ENCODE data around the gene TOMM40.

TOMM40 gene

DNA sequence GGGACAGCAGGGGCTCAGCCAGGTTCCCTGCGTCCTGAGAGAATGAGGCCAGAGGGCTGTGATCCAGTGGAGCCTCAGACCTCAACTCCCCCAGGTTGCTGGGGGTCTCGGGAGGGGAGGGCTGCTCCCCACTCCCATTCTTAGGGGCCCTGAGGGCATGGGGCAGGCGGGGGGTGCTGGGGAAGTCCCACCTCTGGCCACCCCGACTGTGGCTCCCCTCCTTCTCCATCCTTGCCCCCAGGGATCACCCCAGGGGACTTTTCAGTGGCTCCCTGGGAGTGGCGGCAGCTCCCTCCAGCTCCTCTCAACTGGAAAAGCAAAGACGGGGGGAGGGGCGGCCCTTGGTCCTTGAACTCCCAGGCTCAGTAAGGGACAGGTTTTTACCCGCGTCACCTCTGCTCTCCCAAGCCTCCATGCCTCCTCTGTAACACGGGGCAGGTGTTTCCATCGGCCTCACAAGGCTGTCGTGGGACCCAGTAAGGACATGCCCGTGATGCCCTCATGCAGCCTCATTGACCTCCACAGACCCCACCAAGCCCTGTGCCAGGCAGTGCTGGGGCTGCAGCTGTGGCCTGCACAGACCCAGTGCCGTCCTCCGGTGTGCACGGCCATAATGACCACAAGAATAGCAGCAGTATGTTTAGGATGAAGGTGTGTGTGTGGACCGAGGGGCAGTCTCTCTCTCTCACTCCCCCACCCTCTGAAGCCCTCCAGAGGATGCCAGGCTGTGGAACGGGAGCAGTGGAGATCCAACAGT is 11.6 kb upstream of the TOMM40 start:
- no peak for TF ChIP-seq FOXP2 (optimal IDR thresholded peaks at IDR 0.05; ENCODE audit: borderline replicate concordance, extremely low read depth, extremely low read length, insufficient read depth)
- TF ChIP-seq TAF1 (IDR thresholded peaks at IDR 0.05; ENCODE audit: borderline replicate concordance, insufficient read depth, low read length): no peak
- no peak for TF ChIP-seq SIN3A (IDR thresholded peaks at IDR 0.05; ENCODE audit: borderline replicate concordance, insufficient read depth, low read length)

GRCh38 chr19:44882063-44882462 is 9.0 kb upstream of the TOMM40 start:
- no peak for TF ChIP-seq POLR2AphosphoS5 (IDR thresholded peaks at IDR 0.05; ENCODE audit: low read depth, low read length)
- TF ChIP-seq, protein P1, sequence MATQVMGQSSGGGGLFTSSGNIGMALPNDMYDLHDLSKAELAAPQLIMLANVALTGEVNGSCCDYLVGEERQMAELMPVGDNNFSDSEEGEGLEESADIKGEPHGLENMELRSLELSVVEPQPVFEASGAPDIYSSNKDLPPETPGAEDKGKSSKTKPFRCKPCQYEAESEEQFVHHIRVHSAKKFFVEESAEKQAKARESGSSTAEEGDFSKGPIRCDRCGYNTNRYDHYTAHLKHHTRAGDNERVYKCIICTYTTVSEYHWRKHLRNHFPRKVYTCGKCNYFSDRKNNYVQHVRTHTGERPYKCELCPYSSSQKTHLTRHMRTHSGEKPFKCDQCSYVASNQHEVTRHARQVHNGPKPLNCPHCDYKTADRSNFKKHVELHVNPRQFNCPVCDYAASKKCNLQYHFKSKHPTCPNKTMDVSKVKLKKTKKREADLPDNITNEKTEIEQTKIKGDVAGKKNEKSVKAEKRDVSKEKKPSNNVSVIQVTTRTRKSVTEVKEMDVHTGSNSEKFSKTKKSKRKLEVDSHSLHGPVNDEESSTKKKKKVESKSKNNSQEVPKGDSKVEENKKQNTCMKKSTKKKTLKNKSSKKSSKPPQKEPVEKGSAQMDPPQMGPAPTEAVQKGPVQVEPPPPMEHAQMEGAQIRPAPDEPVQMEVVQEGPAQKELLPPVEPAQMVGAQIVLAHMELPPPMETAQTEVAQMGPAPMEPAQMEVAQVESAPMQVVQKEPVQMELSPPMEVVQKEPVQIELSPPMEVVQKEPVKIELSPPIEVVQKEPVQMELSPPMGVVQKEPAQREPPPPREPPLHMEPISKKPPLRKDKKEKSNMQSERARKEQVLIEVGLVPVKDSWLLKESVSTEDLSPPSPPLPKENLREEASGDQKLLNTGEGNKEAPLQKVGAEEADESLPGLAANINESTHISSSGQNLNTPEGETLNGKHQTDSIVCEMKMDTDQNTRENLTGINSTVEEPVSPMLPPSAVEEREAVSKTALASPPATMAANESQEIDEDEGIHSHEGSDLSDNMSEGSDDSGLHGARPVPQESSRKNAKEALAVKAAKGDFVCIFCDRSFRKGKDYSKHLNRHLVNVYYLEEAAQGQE (IDR thresholded peaks at IDR 0.05; ENCODE audit: insufficient read depth in 1 of 2, low read depth in 2 of 2, low read length in 2 of 2): no peak
- no peak for TF ChIP-seq TAF1 (IDR thresholded peaks at IDR 0.05; ENCODE audit: borderline replicate concordance, insufficient read depth, low read length)
- no peak for TF ChIP-seq FOXP2 (optimal IDR thresholded peaks at IDR 0.05; ENCODE audit: borderline replicate concordance, extremely low read depth, extremely low read length, insufficient read depth)
- TF ChIP-seq SIN3A (IDR thresholded peaks at IDR 0.05; ENCODE audit: borderline replicate concordance, insufficient read depth, low read length): no peak

- TF ChIP-seq SIN3A (IDR thresholded peaks at IDR 0.05; ENCODE audit: borderline replicate concordance, insufficient read depth, low read length): no peak
- no peak for TF ChIP-seq FOXP2 (optimal IDR thresholded peaks at IDR 0.05; ENCODE audit: borderline replicate concordance, extremely low read depth, extremely low read length, insufficient read depth)
- no peak for TF ChIP-seq POLR2AphosphoS5 (IDR thresholded peaks at IDR 0.05; ENCODE audit: low read depth, low read length)
- TF ChIP-seq, protein P1 (IDR thresholded peaks at IDR 0.05; ENCODE audit: insufficient read depth in 1 of 2, low read depth in 2 of 2, low read length in 2 of 2): no peak
- no peak for TF ChIP-seq TAF1 (IDR thresholded peaks at IDR 0.05; ENCODE audit: borderline replicate concordance, insufficient read depth, low read length)
Observed at GRCh38 chr19:44883922-44884321, 7.1 kb upstream of the TOMM40 start.

DNA sequence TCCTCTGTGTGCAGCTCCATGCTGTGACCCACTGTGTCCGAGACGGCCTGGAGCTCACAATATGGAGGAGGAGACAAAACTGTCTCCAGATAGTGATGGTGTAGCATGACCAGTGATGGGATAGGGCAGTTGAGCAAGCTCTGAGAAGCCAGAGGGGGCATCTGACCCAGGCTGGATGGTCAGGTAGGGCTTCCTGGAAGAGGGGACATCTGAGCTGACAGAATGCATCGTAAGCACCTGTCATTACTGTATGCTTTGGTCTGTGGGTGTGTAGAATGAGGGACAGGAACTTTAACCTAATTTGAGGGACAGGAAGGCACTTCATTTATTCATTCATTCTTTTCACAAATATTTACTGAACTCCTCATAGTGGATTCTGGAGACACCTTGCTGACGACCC is 6.5 kb upstream of the TOMM40 start:
- TF ChIP-seq FOXP2 (optimal IDR thresholded peaks at IDR 0.05; ENCODE audit: borderline replicate concordance, extremely low read depth, extremely low read length, insufficient read depth) (no peak), SIN3A (IDR thresholded peaks at IDR 0.05; ENCODE audit: borderline replicate concordance, insufficient read depth, low read length) (no peak)

GRCh38 chr19:44886141-44886540 is 4.9 kb upstream of the TOMM40 start:
- TF ChIP-seq, protein P1 (IDR thresholded peaks at IDR 0.05; ENCODE audit: insufficient read depth in 1 of 2, low read depth in 2 of 2, low read length in 2 of 2): no peak
- TF ChIP-seq POLR2AphosphoS5 (IDR thresholded peaks at IDR 0.05; ENCODE audit: low read depth, low read length): no peak
- TF ChIP-seq FOXP2 (optimal IDR thresholded peaks at IDR 0.05; ENCODE audit: borderline replicate concordance, extremely low read depth, extremely low read length, insufficient read depth): no peak
- TF ChIP-seq SIN3A (IDR thresholded peaks at IDR 0.05; ENCODE audit: borderline replicate concordance, insufficient read depth, low read length): no peak
- no peak for TF ChIP-seq TAF1 (IDR thresholded peaks at IDR 0.05; ENCODE audit: borderline replicate concordance, insufficient read depth, low read length)

DNA sequence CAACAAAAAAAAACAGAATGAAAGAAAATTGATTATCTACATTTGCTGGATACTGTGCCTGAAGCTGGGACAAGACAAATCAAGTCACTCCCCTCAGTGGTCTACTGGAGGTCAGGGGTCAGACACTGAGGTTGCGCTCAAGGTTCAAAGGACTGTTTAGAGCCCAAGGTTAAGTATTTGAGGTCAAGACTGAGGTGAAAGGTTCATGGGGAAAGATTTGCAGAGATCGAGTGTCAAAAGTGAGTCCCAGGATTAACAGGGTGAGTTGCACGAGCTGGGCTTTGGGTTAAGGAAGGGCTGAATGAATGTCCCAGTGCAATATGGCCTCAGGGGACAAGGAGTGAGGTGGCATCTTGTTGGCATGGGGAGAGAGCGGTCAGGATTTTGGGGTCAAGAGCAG is 3.4 kb upstream of the TOMM40 start:
- no peak for TF ChIP-seq FOXP2 (optimal IDR thresholded peaks at IDR 0.05; ENCODE audit: borderline replicate concordance, extremely low read depth, extremely low read length, insufficient read depth)
- TF ChIP-seq POLR2AphosphoS5 (IDR thresholded peaks at IDR 0.05; ENCODE audit: low read depth, low read length): no peak
- TF ChIP-seq TAF1 (IDR thresholded peaks at IDR 0.05; ENCODE audit: borderline replicate concordance, insufficient read depth, low read length): no peak
- TF ChIP-seq SIN3A (IDR thresholded peaks at IDR 0.05; ENCODE audit: borderline replicate concordance, insufficient read depth, low read length): no peak
- TF ChIP-seq, protein P1 (IDR thresholded peaks at IDR 0.05; ENCODE audit: insufficient read depth in 1 of 2, low read depth in 2 of 2, low read length in 2 of 2): no peak
